ENCODE data around the gene ASPHD2. TPM values are rescaled to one million over a fixed set of nuclear protein-coding genes. Genes with fewer than 3 reads are reported as not detected.

ASPHD2 gene
- polyA plus RNA-seq, 1 donor, result 4.4 TPM

Other genes starting within 250 kb of the ASPHD2 start
- 47.1 TPM for gene HPS4, start 54.5 kb downstream of the ASPHD2 start, polyA plus RNA-seq (ENCODE audit: insufficient read length)
- 39.4 TPM for gene SRRD, start 54.6 kb downstream of the ASPHD2 start, polyA plus RNA-seq (ENCODE audit: insufficient read length)
- gene TFIP11, start 83.2 kb downstream of the ASPHD2 start, polyA plus RNA-seq (ENCODE audit: insufficient read length), result 45.6 TPM
- 26.7 TPM for gene TPST2, start 160.9 kb downstream of the ASPHD2 start, polyA plus RNA-seq (ENCODE audit: insufficient read length)
- gene CRYBB1, start 188.8 kb downstream of the ASPHD2 start, polyA plus RNA-seq (ENCODE audit: insufficient read length), result 0.45 TPM
- gene CRYBA4, start 192.7 kb downstream of the ASPHD2 start, polyA plus RNA-seq (ENCODE audit: insufficient read length), result not detected
- 0.52 TPM for gene MIAT, start 228.3 kb downstream of the ASPHD2 start, polyA plus RNA-seq (ENCODE audit: insufficient read length)

Data from left kidney (tissue), 1 donor.